OCI-LY7 (cell line): ENCODE results near the gene EPAS1. TPM values are rescaled to one million over a fixed set of nuclear protein-coding genes. Genes with fewer than 3 reads are reported as not detected.

Experiments used
- BruUV-seq: library from RNA; stranded (reverse); fragments of 400-500 nt; replicated peaks from 2 replicates; lab custom pipeline; 2021; lab: Mats Ljungman, UMichigan
- CTCF ChIA-PET: fragments of 300-600 bp; sonication (Branson Sonifier 250); formaldehyde crosslinking; loops from one replicate; lab custom pipeline; 2022; ENCODE audit warnings: antibody characterized with exemption; ENCODE audit not compliant: unreplicated experiment; lab: Charles Lee
- POLR2A ChIA-PET: fragments of 300-600 bp; sonication (Branson Sonifier 250); formaldehyde crosslinking; loops from one replicate; lab custom pipeline; 2022; ENCODE audit warnings: antibody characterized with exemption; lab: Charles Lee
- DNase-seq: peaks from one replicate; pipeline ENCODE4 v3.0.0-alpha.2; 2015; ENCODE audit warnings: low spot score
- H2AFZ ChIP-seq: fragments of 200-600 bp; sonication (generic), shearing (Covaris generic); 2 replicates; pipeline ENCODE4 v1.6.1; 2014; ENCODE audit warnings: mild to moderate bottlenecking, antibody characterized with exemption, low read length, moderate library complexity
- H3K27ac ChIP-seq: fragments of 200-600 bp; sonication (generic); 2 replicates; pipeline ENCODE4 v1.5.1; 2014; ENCODE audit warnings: mixed run types, low read depth, mild to moderate bottlenecking, moderate library complexity, low read length, inconsistent platforms; ENCODE audit not compliant: poor library complexity, severe bottlenecking
- H3K36me3 ChIP-seq: fragments of 200-600 bp; sonication (generic); 2 replicates; pipeline ENCODE4 v1.6.1; 2014; ENCODE audit warnings: mild to moderate bottlenecking, antibody characterized with exemption, low read length, moderate library complexity, mixed read lengths; ENCODE audit not compliant: insufficient read depth
- H3K4me1 ChIP-seq: fragments of 200-600 bp; sonication (generic); 2 replicates; pipeline ENCODE4 v1.5.1; 2014; ENCODE audit warnings: mild to moderate bottlenecking, low read length; ENCODE audit not compliant: insufficient read depth, poor library complexity, severe bottlenecking
- H3K4me2 ChIP-seq: fragments of 200-600 bp; sonication (generic); 2 replicates; pipeline ENCODE4 v1.6.1; 2014; ENCODE audit warnings: mild to moderate bottlenecking, low read length
- H3K4me3 ChIP-seq: fragments of 200-600 bp; sonication (generic); 2 replicates; pipeline ENCODE4 v1.5.1; 2014; ENCODE audit warnings: mild to moderate bottlenecking, low read depth, low read length; ENCODE audit not compliant: poor library complexity, severe bottlenecking
- H3K79me2 ChIP-seq: fragments of 200-600 bp; sonication (generic); 2 replicates; pipeline ENCODE4 v1.6.1; 2016; ENCODE audit warnings: low read depth, mild to moderate bottlenecking, low read length, moderate library complexity, mixed read lengths; ENCODE audit not compliant: insufficient read depth
- H3K9me2 ChIP-seq: fragments of 200-600 bp; sonication (generic); 2 replicates; pipeline ENCODE4 v1.6.1; 2016; ENCODE audit warnings: mild to moderate bottlenecking, low read length, mixed read lengths; ENCODE audit not compliant: insufficient read depth
- H3K9me3 ChIP-seq: fragments of 200-600 bp; sonication (generic); 2 replicates; pipeline ENCODE4 v1.6.1; 2014; ENCODE audit warnings: mild to moderate bottlenecking, mixed run types, low read length, mixed read lengths
- H4K20me1 ChIP-seq: fragments of 200-600 bp; sonication (generic); 2 replicates; pipeline ENCODE4 v1.6.1; 2014; ENCODE audit warnings: mild to moderate bottlenecking, antibody characterized with exemption, low read length, moderate library complexity, mixed read lengths; ENCODE audit not compliant: insufficient read depth
- CTCF ChIP-seq: fragments of 200-600 bp; sonication (generic); conservative IDR thresholded peaks from 2 replicates; pipeline ENCODE4 v1.5.1; 2014; ENCODE audit warnings: mild to moderate bottlenecking, antibody characterized with exemption, low read length, moderate library complexity, mixed read lengths
- EZH2phosphoT487 ChIP-seq: fragments of 200-600 bp; sonication (generic); IDR thresholded peaks from 2 replicates; pipeline ENCODE4 v1.6.1; 2018; ENCODE audit warnings: low read depth, borderline replicate concordance, mild to moderate bottlenecking, mixed run types, antibody characterized with exemption, low read length, moderate library complexity, mixed read lengths
- intact Hi-C: fragments of 100-400 bp; cut with micrococcal nuclease; formaldehyde crosslinking; loops from one replicate; pipeline ENCODE4 v1.10.0; 2022; ENCODE audit not compliant: unreplicated experiment
- total RNA-seq, 2 experiments: library from RNA; depleted of rRNA in 1 of 2; stranded (reverse); fragments of >200 nt in 1 of 2; shearing (Covaris generic) in 1 of 2; gene quantifications; 2 replicates each; pipeline ENCODE4 v1.2.3, GENCODE V29; 2014 to 2022

EPAS1 gene
- total RNA-seq, 2 experiments from 2014 or later, result 0.74 TPM; not detected in 1

GRCh38 chr2:46387292-46387691 is 90.1 kb downstream of the EPAS1 start:
- ChIA-PET POLR2A (no interaction called here), CTCF (no interaction called here)
- Histone ChIP-seq H3K9me2 (no peaks in the 10 kb centered on the region), H4K20me1 (no peaks in the 10 kb centered on the region), H3K4me3 (no peak overlapping the region), H2AFZ (no peak overlapping the region), H3K4me2 (no peak overlapping the region), H3K79me2 (no peaks in the 10 kb centered on the region), H3K4me1 (no peaks in the 10 kb centered on the region), H3K36me3 (no peaks in the 10 kb centered on the region), H3K27ac (no peak overlapping the region), H3K9me3 (no peaks in the 10 kb centered on the region)
- BruUV-seq, result no TSS peak
- TF ChIP-seq EZH2phosphoT487 (no peak), CTCF (no peak)
- intact Hi-C loops, result no loop called here
- DNase-seq, result no peak

GRCh38 chr2:46387886-46388515 is 90.8 kb downstream of the EPAS1 start:
- ChIA-PET CTCF (no interaction called here), POLR2A (no interaction called here)
- no peaks in the 10 kb centered on the region for H3K4me1 ChIP-seq
- no peak for TF ChIP-seq CTCF
- no peak for TF ChIP-seq EZH2phosphoT487
- H3K4me3 ChIP-seq, result no peak overlapping the region
- no TSS peak for BruUV-seq
- H3K4me2 ChIP-seq, result no peak overlapping the region
- H3K9me3 ChIP-seq, result no peaks in the 10 kb centered on the region
- DNase-seq, result no peak
- no peaks in the 10 kb centered on the region for H4K20me1 ChIP-seq
- no peaks in the 10 kb centered on the region for H3K9me2 ChIP-seq
- H3K36me3 ChIP-seq, result no peaks in the 10 kb centered on the region
- intact Hi-C loops, result no loop called here
- H2AFZ ChIP-seq, result no peak overlapping the region
- H3K79me2 ChIP-seq, result no peaks in the 10 kb centered on the region
- no peak overlapping the region for H3K27ac ChIP-seq

GRCh38 chr2:46388881-46389280 is 91.7 kb downstream of the EPAS1 start:
- POLR2A ChIA-PET, result no interaction called here
- CTCF ChIA-PET, result no interaction called here
- TF ChIP-seq EZH2phosphoT487 (no peak), CTCF (no peak)

More at GRCh38 chr2:46388881-46389280, 91.7 kb downstream of the EPAS1 start:
- Histone ChIP-seq H3K4me3 (no peak overlapping the region), H3K9me2 (no peaks in the 10 kb centered on the region), H3K27ac (no peak overlapping the region), H4K20me1 (no peaks in the 10 kb centered on the region), H2AFZ (no peak overlapping the region), H3K36me3 (no peaks in the 10 kb centered on the region), H3K79me2 (no peaks in the 10 kb centered on the region), H3K4me1 (no peaks in the 10 kb centered on the region), H3K4me2 (no peak overlapping the region), H3K9me3 (no peaks in the 10 kb centered on the region)
- no peak for DNase-seq
- BruUV-seq, result no TSS peak
- intact Hi-C loops, result no loop called here
